IPS DF 4.7 (cell line): ENCODE results near the gene ETFRF1.
A peak's percentile ranks its signal among the peaks of the same experiment; 100 is the strongest.

ENCODE experiments used
- DNase-seq: peaks from one replicate; pipeline ENCODE4 v3.0.0-alpha.2; 2013; ENCODE audit warnings: low spot score; ENCODE audit errors: extremely low read depth

ETFRF1 gene

GRCh38 chr12:25213338-25213737 is 18.3 kb downstream of the ETFRF1 start:
- no peak for DNase-seq

GRCh38 chr12:25236190-25236589 is 41.2 kb downstream of the ETFRF1 start:
- DNase-seq: no peak

DNA sequence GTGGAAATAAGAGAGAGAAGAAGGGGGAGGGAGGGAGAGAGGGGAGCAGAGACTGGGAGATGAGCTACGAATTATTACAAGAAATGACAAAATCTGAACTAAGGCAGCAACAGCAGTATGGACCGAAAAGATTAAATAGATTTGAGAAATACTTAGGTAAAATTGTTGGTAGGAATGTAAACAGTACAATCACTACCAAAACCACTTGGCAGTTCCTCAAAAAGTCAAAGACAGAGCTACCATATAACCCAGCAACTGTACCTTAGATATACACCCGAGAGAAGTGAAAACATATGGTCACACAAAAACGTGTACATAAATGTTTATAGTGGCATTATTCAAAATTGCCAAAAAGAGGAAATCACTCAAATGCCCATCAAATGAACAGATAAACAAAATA is 41.6 kb downstream of the ETFRF1 start:
- DNase-seq: no peak

DNA sequence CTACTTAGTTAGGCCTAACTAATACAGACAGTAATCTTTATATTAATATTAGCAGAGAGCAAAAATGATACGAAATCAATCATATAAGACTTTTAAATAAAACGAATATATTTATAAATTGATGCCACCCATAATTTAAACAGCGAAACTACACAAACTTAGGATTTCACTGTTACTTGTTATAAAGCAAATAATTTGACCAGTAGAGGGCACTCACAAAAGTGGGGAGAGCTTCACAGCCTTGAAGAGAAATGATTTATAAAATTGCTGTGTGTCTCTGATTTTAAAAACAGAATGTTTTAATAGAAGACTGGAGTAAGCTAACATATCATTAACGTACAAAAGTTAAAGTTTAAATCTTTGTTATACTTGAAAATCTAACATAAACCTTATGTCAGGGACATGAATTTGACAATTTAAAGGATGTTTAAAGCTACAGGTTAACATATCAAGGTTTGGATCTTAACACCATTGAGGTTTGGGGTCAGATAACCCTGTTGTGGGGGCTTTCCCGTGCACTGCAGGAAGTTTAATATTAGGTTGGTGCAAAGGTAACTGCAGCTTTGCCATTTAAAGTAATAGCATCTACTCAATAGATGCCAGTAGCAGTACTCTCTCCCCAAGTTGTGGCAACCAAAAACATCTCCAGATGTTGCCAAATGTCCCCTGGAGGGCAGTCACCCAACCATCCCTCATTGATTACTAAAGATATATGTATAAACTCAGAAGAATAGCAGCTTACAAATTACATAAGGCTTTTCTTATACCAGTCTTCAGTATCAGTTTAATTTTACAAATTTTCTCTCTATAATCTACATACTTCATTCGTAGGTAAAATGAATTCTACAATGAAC is 46.4 kb downstream of the ETFRF1 start:
- no peak for DNase-seq

DNA sequence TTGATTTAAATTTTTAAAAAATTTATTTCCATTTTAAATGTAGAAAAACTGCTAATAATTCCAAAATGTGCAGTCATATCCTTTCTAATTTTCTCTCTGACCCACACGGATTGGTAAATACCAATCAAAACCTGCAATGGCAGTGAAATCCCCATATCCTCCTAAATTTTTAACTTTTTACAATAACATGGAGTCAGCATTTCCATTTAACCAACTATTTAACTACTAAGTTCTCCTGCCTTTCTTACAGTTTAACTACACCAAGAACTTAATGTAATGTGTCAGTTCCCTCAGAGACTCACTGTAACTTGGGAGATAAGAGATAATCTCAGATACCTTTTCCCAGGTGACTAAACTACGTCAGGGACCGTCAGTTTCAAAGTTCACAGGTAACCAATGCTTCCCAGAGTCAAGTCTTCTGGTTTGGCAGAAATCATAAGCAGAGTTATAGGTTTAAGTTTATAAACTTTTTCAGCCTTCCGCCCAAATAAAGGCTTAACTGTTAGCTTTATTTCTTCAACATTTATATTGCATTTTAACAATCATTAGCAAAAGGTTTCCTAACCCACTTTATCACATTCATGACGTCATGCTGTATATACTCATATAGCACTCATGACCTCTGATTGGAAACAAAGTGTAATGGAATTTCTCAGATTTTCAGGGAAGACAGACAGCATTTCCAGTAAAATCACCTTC is 48.1 kb downstream of the ETFRF1 start:
- no peak for DNase-seq

- DNase-seq: no peak
These were observed 48.6 kb downstream of the ETFRF1 start for GRCh38 chr12:25243680-25243990.

DNA sequence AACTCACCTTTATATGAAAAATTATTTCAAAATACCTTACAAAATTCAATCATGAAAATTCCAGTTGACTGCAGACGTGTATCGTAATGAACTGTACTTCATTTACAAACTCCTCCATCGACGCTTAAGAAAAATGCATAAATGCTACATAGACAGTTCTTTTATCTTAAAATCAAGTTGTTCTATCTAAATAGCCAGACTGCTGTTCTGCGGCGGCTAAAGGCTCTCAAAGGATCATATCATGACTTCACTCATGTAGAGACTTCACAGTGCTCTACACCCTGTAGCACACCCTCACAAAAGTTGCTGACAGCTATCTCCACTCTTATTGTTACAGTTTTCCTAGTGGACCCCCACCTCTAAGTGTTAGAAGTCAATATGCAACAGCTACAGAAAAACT is 50.5 kb downstream of the ETFRF1 start:
- DNase-seq: no peak

DNA sequence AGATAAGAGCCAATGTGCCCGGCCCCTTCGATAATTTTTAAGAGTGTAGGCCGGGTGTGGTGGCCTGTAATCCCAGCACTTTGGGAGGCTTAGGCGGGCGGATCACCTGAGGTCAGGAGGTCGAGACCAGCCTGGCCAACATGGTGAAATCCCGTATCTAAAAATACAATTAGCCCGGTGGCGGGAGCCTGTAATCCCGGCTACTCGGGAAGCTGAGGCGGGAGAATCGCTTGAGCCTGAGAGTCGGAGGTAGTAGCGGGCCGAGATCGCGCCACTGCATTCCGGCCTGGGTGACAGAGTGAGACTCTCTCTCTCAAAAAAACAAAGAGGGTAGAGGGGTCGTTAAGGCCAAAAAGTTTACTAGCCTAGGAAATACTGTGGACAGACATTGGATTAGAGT is 53.1 kb downstream of the ETFRF1 start:
- DNase-seq: no peak

- DNase-seq: no peak
These were observed 53.7 kb downstream of the ETFRF1 start for GRCh38 chr12:25248732-25249131.

- DNase-seq: no peak
These were observed 55.1 kb downstream of the ETFRF1 start for GRCh38 chr12:25249931-25250738.

DNA sequence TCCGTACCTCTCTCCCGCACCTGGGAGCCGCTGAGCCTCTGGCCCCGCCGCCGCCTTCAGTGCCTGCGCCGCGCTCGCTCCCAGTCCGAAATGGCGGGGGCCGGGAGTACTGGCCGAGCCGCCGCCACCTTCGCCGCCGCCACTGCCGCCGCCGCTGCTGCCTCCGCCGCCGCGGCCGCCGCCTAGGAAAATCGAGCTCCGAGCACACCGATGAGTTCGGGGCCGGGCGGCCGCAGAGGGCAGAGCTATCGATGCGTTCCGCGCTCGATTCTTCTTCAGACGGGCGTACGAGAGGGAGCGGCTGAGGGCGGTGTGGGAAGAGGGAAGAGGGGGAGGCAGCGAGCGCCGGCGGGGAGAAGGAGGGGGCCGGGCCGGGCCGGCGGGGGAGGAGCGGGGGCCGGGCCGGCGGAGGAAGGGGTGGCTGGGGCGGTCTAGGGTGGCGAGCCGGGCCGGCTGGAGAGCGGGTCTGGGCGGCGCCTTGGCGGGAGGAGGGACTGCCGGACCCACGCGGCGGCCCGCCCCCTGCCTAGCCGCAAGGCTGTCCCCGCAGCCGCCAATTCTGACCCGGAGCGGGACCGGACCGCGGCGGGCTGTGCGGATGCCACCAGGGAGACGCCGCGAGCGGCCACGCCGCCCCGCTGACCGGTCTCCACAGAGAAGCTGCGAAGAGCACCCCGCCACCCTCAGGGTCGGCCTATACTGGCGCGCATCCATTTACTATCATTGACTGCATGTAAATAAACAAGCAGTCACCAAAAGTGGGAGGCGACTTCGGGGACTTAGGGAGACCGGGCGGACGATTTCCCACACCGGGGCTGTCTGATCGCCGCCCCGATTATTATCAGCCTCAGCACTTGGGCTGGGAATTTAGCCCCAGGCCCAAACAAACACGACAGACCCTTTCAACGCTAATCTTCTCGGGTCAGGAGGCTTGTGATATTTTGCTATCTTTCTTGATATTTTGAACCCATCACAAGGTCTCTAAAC is 56.0 kb downstream of the ETFRF1 start, which contains the start of gene KRAS:
KRAS (minus strand) TSS at position 186 of the 987 bp plus-strand sequence.
- peak; percentile 94 for DNase-seq

DNA sequence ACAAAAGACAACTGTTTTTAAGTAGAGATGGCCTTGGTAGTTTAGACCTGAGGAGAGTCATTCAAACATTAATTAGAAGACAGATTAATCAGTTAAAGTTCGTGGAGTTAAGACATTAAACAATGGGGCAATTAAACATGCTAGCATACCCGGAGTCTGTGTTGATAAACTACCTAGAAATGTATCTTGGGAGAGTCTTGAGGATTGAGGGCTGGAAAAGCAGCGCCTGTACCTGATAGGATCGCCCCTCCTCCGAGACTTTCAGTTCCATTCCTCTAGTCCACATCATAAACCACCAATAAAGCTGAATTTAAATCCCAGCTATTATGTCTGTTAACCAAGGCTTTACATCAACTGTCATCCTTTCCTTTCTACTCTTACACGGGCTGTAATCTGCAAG is 56.7 kb downstream of the ETFRF1 start:
- DNase-seq: no peak

DNA sequence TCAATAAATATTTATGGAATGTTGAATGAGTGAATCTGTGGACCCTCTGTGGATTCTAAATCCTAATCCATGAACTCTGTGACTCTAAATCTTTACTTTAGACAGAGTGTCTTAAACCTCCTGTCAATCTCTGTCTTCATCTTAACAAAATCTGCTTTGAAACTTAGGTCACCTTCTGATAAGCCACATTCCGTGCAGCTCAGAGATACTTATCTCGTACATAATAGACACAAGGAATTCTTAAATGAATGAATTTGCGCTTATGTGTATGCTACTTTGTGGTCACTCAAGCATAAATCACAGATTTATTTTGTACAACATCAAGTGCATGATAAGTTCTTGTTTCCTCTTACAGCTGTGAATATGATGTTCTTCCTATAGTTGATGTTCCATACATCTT is 57.9 kb downstream of the ETFRF1 start:
- DNase-seq: no peak

DNA sequence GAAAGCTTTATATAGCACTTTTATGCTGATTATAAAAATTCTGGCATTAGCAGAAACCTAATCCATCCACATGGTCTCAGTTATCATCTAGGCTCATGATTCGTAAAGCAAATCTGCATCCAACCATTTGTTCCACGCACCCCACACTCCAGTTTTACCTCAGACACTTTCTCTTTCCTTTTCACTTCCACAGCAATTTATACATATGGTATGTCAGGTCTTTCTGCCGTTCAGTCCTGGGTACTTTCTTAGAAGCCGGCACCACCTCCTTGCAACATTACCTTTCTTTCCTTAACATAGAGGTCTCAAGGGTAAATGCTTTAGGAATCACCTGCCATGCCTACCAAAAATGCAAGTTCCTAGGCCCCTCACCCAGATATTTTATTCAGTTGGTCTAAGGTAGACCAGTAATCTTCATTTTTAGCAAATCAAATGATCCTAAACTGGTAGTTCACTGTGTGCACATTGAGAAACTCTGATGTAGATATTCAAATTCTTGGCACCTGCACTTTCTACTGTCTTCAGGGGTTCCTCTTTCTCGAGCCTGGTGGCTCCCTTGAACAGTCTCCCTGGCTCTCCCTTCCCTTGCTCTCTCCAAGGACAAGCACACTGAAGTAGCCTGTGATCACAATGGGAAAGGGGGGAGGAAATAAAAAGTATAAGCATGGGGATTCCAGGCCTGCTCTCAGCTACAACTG is 58.5 kb downstream of the ETFRF1 start:
- no peak for DNase-seq

- no peak for DNase-seq
These were observed 59.3 kb downstream of the ETFRF1 start for GRCh38 chr12:25254271-25254880.
